Smooth muscle cell (in vitro differentiated cells): ENCODE measurements around the gene CENPE. TPM values are rescaled to one million over a fixed set of nuclear protein-coding genes. Genes with fewer than 3 reads are reported as not detected.
"Not testable (repeated sequence)": the region's sequence is repeated elsewhere in the genome, so short reads cannot be mapped to it uniquely, and the experiment has no call there.

ENCODE experiments used
- DNase-seq: peaks from one replicate; lab custom pipeline; 2025; ENCODE audit not compliant: unreplicated experiment; lab: John Stamatoyannopoulos, UW
- H2AFZ ChIP-seq: fragments of 200-600 bp; sonication (generic); 2 replicates; pipeline ENCODE4 v1.6.0; 2016; ENCODE audit warnings: antibody characterized with exemption, low read depth, mild to moderate bottlenecking
- H3F3A ChIP-seq: fragments of 200-600 bp; sonication (generic); 2 replicates; pipeline ENCODE4 v1.6.0; 2017; ENCODE audit warnings: antibody characterized with exemption, low read depth
- H3K27ac ChIP-seq: fragments of 200-600 bp; sonication (generic); 2 replicates; pipeline ENCODE4 v1.5.1; 2016; ENCODE audit warnings: low read depth, mild to moderate bottlenecking
- H3K27me3 ChIP-seq: fragments of 200-600 bp; sonication (generic); 2 replicates; pipeline ENCODE4 v1.6.1; 2016; ENCODE audit warnings: low read depth, mild to moderate bottlenecking
- H3K36me3 ChIP-seq: fragments of 200-600 bp; sonication (generic); 2 replicates; pipeline ENCODE4 v1.5.1; 2016; ENCODE audit warnings: low read depth
- H3K4me1 ChIP-seq: fragments of 200-600 bp; sonication (generic); 2 replicates; pipeline ENCODE4 v1.5.1; 2016; ENCODE audit warnings: low read depth
- H3K4me2 ChIP-seq: fragments of 200-600 bp; sonication (generic); 2 replicates; pipeline ENCODE4 v1.6.0; 2016; ENCODE audit warnings: mild to moderate bottlenecking
- H3K4me3 ChIP-seq: fragments of 200-600 bp; sonication (generic); 2 replicates; pipeline ENCODE4 v1.5.1; 2016; ENCODE audit warnings: mild to moderate bottlenecking
- H3K79me2 ChIP-seq: fragments of 200-600 bp; sonication (generic); 2 replicates; pipeline ENCODE4 v1.6.0; 2016; ENCODE audit warnings: low read depth, mild to moderate bottlenecking
- H3K9ac ChIP-seq: fragments of 200-600 bp; sonication (generic); 2 replicates; pipeline ENCODE4 v1.6.0; 2016; ENCODE audit warnings: low read depth
- H3K9me3 ChIP-seq: fragments of 200-600 bp; sonication (generic); replicated peaks from 2 replicates; pipeline ENCODE4 v1.5.1; 2016; ENCODE audit warnings: low read depth
- H4K20me1 ChIP-seq: fragments of 200-600 bp; sonication (generic); 2 replicates; pipeline ENCODE4 v1.6.0; 2016; ENCODE audit warnings: low read depth
- WGBS: methylation state at CpG from one replicate; pipeline ENCODE4 v1.1.7; 2016; ENCODE audit warnings: low lambda C conversion rate; 5-methylcytosine and 5-hydroxymethylcytosine counted together
- polyA plus RNA-seq: library from polyadenylated mRNA; unstranded; fragments of >200 nt; fragmentation: Nextera tagmentation; extraction: Ambion mirVana; gene quantifications from 2 replicates; pipeline ENCODE4 v1.2.1, GENCODE V29; 2016
- total RNA-seq: library from RNA; depleted of rRNA; stranded (reverse); fragments of >200 nt; gene quantifications from 2 replicates; pipeline ENCODE4 v1.2.3, GENCODE V29; 2014
- TF ChIP-seq, protein P1 (sequence below): fragments of 200-600 bp; sonication (generic); IDR thresholded peaks from 2 replicates; pipeline ENCODE4 v1.5.1; 2017; ENCODE audit warnings: borderline replicate concordance, mild to moderate bottlenecking, antibody characterized with exemption; ENCODE audit not compliant: insufficient read depth, poor library complexity, severe bottlenecking

The CENPE gene, protein sequence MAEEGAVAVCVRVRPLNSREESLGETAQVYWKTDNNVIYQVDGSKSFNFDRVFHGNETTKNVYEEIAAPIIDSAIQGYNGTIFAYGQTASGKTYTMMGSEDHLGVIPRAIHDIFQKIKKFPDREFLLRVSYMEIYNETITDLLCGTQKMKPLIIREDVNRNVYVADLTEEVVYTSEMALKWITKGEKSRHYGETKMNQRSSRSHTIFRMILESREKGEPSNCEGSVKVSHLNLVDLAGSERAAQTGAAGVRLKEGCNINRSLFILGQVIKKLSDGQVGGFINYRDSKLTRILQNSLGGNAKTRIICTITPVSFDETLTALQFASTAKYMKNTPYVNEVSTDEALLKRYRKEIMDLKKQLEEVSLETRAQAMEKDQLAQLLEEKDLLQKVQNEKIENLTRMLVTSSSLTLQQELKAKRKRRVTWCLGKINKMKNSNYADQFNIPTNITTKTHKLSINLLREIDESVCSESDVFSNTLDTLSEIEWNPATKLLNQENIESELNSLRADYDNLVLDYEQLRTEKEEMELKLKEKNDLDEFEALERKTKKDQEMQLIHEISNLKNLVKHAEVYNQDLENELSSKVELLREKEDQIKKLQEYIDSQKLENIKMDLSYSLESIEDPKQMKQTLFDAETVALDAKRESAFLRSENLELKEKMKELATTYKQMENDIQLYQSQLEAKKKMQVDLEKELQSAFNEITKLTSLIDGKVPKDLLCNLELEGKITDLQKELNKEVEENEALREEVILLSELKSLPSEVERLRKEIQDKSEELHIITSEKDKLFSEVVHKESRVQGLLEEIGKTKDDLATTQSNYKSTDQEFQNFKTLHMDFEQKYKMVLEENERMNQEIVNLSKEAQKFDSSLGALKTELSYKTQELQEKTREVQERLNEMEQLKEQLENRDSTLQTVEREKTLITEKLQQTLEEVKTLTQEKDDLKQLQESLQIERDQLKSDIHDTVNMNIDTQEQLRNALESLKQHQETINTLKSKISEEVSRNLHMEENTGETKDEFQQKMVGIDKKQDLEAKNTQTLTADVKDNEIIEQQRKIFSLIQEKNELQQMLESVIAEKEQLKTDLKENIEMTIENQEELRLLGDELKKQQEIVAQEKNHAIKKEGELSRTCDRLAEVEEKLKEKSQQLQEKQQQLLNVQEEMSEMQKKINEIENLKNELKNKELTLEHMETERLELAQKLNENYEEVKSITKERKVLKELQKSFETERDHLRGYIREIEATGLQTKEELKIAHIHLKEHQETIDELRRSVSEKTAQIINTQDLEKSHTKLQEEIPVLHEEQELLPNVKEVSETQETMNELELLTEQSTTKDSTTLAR (N-terminal part only)
- total RNA-seq (5.6 and 6.9 TPM in 2 replicates), polyA plus RNA-seq (2.4 and 4.6 TPM in 2 replicates)

DNA sequence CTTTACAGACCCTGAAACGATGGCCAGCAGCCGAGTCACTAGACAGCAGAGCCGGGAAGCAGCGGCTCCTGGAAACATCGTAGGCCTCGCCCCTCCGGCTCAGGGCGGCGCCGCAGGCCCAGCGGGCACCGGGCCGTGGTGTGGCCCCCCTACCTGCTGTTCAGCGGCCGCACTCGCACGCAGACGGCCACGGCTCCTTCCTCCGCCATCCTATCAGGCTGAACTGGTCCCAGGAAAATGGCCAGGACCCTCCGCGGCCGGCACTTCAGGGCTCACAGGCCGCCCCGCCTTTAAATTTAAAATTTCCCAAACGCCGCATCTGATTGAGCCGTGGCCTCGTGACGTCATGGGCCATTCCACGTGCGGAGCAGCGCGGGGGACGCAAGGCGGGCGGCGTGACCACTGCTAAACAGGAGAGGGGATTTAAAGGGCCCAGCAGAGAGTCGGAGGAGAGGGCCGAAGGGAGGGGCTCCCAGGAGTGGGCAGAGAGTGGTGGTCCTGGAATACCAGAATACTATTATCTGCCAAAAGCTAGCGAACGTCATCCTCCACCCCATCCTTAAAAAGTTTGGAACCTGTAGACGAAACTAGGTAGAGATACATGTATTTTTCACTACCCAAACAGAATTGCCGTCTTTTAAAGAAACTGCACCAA is at the start of gene CENPE:
CENPE (minus strand) TSS at position 233 of the 655 bp plus-strand sequence; CDS start at position 209, 24 bp downstream.
- Histone ChIP-seq H3F3A (no peaks in the 10 kb centered on the region), H3K4me3 (peak within 1 kb of the TSS; percentile 79), H3K4me1 (peaks cover 11% of the 10 kb centered on the region), H3K79me2 (peaks cover 9% of the 10 kb centered on the region), H4K20me1 (no peaks in the 10 kb centered on the region), H3K9ac (peak within 1 kb of the TSS; percentile 94), H3K27me3 (no peaks in the 10 kb centered on the region), H3K9me3 (no peaks in the 10 kb centered on the region), H3K27ac (peak within 1 kb of the TSS; percentile 75), H3K4me2 (peak within 1 kb of the TSS; percentile 89), H2AFZ (peak within 1 kb of the TSS; percentile 95), H3K36me3 (no peaks in the 10 kb centered on the region)
- TF ChIP-seq, protein P1, sequence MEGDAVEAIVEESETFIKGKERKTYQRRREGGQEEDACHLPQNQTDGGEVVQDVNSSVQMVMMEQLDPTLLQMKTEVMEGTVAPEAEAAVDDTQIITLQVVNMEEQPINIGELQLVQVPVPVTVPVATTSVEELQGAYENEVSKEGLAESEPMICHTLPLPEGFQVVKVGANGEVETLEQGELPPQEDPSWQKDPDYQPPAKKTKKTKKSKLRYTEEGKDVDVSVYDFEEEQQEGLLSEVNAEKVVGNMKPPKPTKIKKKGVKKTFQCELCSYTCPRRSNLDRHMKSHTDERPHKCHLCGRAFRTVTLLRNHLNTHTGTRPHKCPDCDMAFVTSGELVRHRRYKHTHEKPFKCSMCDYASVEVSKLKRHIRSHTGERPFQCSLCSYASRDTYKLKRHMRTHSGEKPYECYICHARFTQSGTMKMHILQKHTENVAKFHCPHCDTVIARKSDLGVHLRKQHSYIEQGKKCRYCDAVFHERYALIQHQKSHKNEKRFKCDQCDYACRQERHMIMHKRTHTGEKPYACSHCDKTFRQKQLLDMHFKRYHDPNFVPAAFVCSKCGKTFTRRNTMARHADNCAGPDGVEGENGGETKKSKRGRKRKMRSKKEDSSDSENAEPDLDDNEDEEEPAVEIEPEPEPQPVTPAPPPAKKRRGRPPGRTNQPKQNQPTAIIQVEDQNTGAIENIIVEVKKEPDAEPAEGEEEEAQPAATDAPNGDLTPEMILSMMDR, result no peak
- 2% methylated on average over 44 of the region's 44 CpGs for WGBS
- peak; percentile 61 for DNase-seq

DNA sequence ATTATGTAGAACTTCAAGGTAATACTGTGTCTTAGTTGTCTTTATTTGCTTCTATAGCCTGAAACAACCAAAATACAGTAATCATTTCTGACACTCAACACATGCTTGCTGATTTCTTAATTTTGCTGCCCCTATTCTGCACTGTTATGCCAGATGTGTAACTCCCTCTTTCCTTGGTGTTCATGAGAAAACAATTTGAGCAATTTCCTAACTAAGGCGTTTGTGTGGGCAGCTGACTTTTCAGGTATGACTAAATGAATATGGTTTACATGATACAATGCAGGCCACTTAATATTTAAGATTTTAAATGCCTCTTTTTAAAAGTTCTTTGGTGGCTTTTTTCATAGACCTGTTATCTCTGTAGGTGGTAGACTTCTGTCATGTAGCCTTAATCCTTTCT is 46.1 kb upstream of the CENPE start:
- no peaks in the 10 kb centered on the region for H3F3A ChIP-seq
- H4K20me1 ChIP-seq, result no peaks in the 10 kb centered on the region
- no peak overlapping the region for H2AFZ ChIP-seq
- WGBS, result 81% methylated on average over 1 of the region's 1 CpG
- no peak overlapping the region for H3K4me2 ChIP-seq
- no peaks in the 10 kb centered on the region for H3K36me3 ChIP-seq
- H3K9me3 ChIP-seq, result no peaks in the 10 kb centered on the region
- H3K27ac ChIP-seq, result no peak overlapping the region
- TF ChIP-seq, protein P1, result no peak
- H3K4me1 ChIP-seq, result no peaks in the 10 kb centered on the region
- DNase-seq, result no peak
- no peaks in the 10 kb centered on the region for H3K27me3 ChIP-seq
- H3K9ac ChIP-seq, result no peak overlapping the region
- H3K4me3 ChIP-seq, result no peak overlapping the region
- H3K79me2 ChIP-seq, result no peaks in the 10 kb centered on the region

DNA sequence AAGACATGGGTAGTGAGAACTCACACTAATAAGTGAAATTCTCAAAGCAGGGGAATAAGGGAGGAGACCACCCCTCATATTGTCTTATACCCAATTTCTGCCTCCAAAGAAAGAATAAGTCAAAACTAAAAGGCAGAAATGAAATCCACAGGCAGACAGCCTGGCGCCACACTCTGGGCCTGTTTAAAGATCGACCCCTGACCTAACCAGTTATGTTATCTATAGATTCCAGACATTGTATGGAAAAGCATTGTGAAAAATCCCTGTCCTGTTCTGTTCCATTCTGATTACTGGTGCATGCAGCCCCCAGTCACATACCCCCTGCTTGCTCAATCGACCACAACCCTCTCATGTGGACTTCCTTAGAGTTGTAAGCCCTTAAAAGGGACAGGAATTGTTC is 32.8 kb upstream of the CENPE start:
- not testable (repeated sequence) for H3K4me2 ChIP-seq, H3K4me1 ChIP-seq, H3F3A ChIP-seq, H3K79me2 ChIP-seq, H3K4me3 ChIP-seq, H4K20me1 ChIP-seq, H3K27ac ChIP-seq, H2AFZ ChIP-seq, H3K9me3 ChIP-seq, H3K36me3 ChIP-seq, H3K27me3 ChIP-seq, DNase-seq, H3K9ac ChIP-seq
- 87% methylated on average over 3 of the region's 3 CpGs for WGBS

DNA sequence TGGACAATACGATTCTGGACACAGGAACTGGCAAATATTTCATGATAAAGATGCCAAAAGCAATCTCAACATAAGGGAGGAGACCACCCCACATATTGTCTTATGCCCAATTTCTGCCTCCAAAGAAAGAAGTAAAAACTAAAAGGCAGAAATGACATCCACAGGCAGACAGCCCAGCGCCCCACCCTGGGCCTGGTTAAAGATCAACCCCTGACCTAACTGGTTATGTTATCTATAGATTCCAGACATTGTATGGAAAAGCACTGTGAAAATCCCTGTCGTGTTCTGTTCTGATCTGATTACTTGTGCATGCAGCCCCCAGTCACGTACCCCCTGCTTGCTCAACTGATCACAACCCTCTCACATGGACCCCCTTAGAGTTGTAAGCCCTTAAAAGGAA is 25.4 kb upstream of the CENPE start:
- not testable (repeated sequence) for DNase-seq, H3K9me3 ChIP-seq, H2AFZ ChIP-seq

More for the DNA sequence above, 25.4 kb upstream of the CENPE start:
- H3K27ac ChIP-seq, H3K79me2 ChIP-seq, H3K9ac ChIP-seq, H3K36me3 ChIP-seq, H3K4me3 ChIP-seq, H3K4me2 ChIP-seq, H3K27me3 ChIP-seq, H3K4me1 ChIP-seq, H3F3A ChIP-seq, H4K20me1 ChIP-seq: not testable (repeated sequence)
- WGBS, result 85% methylated on average over 4 of the region's 4 CpGs
